GM13977 (cell line): ENCODE measurements around the gene CD300A.
A peak's percentile ranks its signal among the peaks of the same experiment; 100 is the strongest.

Source experiments
- DNase-seq: peaks from one replicate; pipeline ENCODE4 v3.0.0; 2012; ENCODE audit warnings: low spot score
- CTCF ChIP-seq: IDR thresholded peaks from 2 replicates; pipeline ENCODE4 v1.5.1; 2012; ENCODE audit warnings: mild to moderate bottlenecking, control low read depth; ENCODE audit not compliant: insufficient read depth; ENCODE audit errors: extremely low read depth, missing control alignments
- in situ Hi-C: fragments of 300-500 bp; cut with MboI; formaldehyde crosslinking; loops from one replicate; pipeline ENCODE4 v1.12.0; 2022; ENCODE audit warnings: low sequenced_read_pairs, low pct_unique_long_range_greater_than_20kb, mixed read lengths, inconsistent platforms; ENCODE audit not compliant: unreplicated experiment

CD300A gene

GRCh38 chr17:74467221-74467951, 952 bp downstream of the CD300A start:
- DNase-seq: peak; percentile 80
- no peak for TF ChIP-seq CTCF
- in situ Hi-C loops: no loop called here

- in situ Hi-C loops: no loop called here
- no peak for DNase-seq
- TF ChIP-seq CTCF: no peak
Observed at GRCh38 chr17:74471341-74471740, 4.9 kb downstream of the CD300A start.

GRCh38 chr17:74472890-74473289, 6.5 kb downstream of the CD300A start:
- no peak for DNase-seq
- in situ Hi-C loops: no loop called here
- no peak for TF ChIP-seq CTCF

- no peak for TF ChIP-seq CTCF
- DNase-seq: no peak
- in situ Hi-C loops: no loop called here
Observed at GRCh38 chr17:74473294-74473693, 6.9 kb downstream of the CD300A start.

- DNase-seq: no peak
- in situ Hi-C loops: no loop called here
- no peak for TF ChIP-seq CTCF
Observed at GRCh38 chr17:74474043-74474792, 7.8 kb downstream of the CD300A start.

- TF ChIP-seq CTCF: no peak
- no peak for DNase-seq
- in situ Hi-C loops: no loop called here
Observed at GRCh38 chr17:74475189-74475588, 8.8 kb downstream of the CD300A start.
